ENCODE results near the gene CFAP97D1.

Gene CFAP97D1

DNA sequence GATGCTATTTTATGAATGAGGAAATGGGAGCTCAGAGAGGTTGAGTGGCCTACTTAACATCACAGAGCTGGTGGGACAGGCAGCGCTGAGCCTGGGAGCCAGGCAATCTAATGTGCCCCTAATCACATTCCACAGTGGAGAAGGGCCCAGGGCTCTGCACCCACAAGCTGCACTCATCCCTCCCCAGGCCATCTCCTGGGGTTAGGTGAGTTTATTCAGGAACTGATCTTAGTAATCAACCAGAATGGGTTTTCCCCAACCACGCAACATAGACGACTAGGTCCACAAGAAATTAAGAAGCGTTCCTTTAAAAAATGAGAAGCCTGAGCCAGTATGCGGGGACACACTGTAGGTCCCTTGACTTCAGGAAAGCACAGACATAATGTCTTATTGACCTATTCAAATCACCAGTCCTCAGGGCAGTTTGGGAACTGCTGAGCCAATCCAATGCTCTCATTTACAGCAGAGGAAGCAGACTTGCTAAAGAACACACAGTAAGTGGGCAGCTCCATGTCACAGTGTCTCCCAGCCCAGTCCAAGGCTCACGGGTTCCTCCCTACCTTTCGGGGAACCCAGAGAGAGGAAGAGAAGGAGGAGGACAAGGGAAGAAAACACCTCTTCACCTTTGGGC is 50.4 kb downstream of the CFAP97D1 start:
- no peak for DNase-seq

- DNase-seq, result no peak
Measured at GRCh38 chr17:43831633-43832032, 51.4 kb downstream of the CFAP97D1 start.

- DNase-seq, result no peak
Measured at GRCh38 chr17:43832168-43832975, 52.1 kb downstream of the CFAP97D1 start.

- DNase-seq, result peak; percentile 56
Measured at GRCh38 chr17:43832976-43833829, 53.0 kb downstream of the CFAP97D1 start, which contains the start of gene MPP3. Gene MPP3, minus strand, starts transcription at chr17:43833146. Its CDS starts 1,240 bp downstream, at chr17:43831906.

DNA sequence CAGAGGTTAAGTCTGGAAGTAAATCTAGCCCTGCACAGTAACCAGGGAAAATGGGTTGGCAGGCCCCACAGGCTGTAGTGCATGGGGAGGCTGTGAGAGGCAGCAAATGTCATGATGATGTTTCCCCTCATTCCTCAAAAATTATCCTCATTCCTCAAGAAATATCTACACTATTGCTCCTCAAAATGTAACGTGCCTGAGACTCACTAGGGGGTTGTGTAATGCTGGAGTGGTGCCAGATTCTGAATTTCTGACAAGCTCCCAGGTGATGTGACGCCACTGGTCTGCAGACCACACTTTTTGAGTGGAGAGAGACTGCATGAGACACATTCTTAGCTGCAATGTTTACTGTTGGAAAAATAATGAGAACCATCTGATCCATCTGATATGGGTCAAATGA is 53.9 kb downstream of the CFAP97D1 start:
- DNase-seq, result no peak
